ENCODE data around the gene C11orf65. TPM values are rescaled to one million over a fixed set of nuclear protein-coding genes. Genes with fewer than 3 reads are reported as not detected.

C11orf65 gene
- total RNA-seq, 2 donors from 2014 or later = 1.3 to 1.6 TPM

DNA sequence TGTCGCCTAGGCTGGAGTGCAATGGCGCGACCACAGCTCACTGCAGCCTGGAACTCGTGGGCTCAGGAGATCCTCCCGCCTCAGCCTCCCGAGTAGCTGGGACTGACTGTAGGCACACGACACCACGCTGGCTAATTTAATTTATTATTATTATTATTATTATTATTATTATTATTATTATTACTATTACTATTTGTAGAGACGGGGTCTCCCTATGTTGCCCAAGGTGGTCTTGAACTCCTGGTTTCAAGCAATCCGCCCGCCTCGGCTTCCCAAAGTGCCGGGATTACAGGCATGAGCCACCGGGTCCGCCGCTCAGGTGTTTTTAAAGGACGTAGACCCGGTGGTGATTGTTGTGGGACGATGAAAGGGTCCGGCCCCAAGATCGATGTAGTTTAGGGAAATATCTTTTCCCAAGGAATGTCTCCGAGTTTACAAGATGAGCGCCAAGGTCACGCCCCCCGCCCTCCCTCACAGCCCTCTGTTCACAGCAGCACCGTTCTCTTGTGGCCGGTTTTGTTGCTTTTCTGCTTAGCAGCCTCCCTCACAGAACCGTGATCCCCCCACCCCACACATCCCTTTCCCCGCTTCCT is 31.6 kb upstream of the C11orf65 start:
- intact Hi-C loops (cut with DNase I) = no loop called here
- ATAC-seq = no peak
- H3K27me3 ChIP-seq = no peaks in the 10 kb centered on the region
- peaks cover 22% of the 10 kb centered on the region for H3K4me1 ChIP-seq
- H3K36me3 ChIP-seq (replicated peaks in 1 of 2; ENCODE audit: insufficient read depth in 1 of 2, low read depth in 2 of 2) = no peaks in the 10 kb centered on the region
- 63 to 72% methylated on average over 29 of the region's 29 CpGs for WGBS, 2 donors
- TF ChIP-seq CTCF (IDR thresholded peaks at IDR 0.05) (no peak), POLR2A (IDR thresholded peaks at IDR 0.05) (no peak)
- H3K4me3 ChIP-seq = peak overlapping the region in 1 of 2 donors; percentile 30
- no peaks in the 10 kb centered on the region for H3K9me3 ChIP-seq
- peak overlapping the region in 3 of 4 donors; percentile 95 to 97 (median 97) for H3K27ac ChIP-seq
- DNase-seq = peak in 1 of 4 donors; percentile 20

- Histone ChIP-seq H3K4me1 (peaks cover 22% of the 10 kb centered on the region), H3K4me3 (peak within 1 kb of the TSS; percentile 24 to 30), H3K36me3 (replicated peaks in 1 of 2; ENCODE audit: insufficient read depth in 1 of 2, low read depth in 2 of 2) (no peaks in the 10 kb centered on the region), H3K27ac (peak within 1 kb of the TSS; percentile 95 to 98 (median 97)), H3K27me3 (no peaks in the 10 kb centered on the region), H3K9me3 (no peaks in the 10 kb centered on the region)
- DNase-seq (peak; percentile 53 to 70 (median 57)), ATAC-seq (peak; percentile 68)
- TF ChIP-seq POLR2A (IDR thresholded peaks at IDR 0.05) = peak in 1 of 3 donors; percentile 7
- peak in 2 of 7 experiments; percentile 11 to 29 for TF ChIP-seq CTCF (IDR thresholded peaks at IDR 0.05)
- intact Hi-C loops (cut with DNase I) = no loop called here
- 0 to 1% methylated on average over 10 to 82 of the region's 84 CpGs for WGBS, 2 donors
Measured at GRCh38 chr11:108498046-108498815, 30.9 kb upstream of the C11orf65 start, which contains the start of gene POGLUT3. Gene POGLUT3, minus strand, starts transcription at chr11:108498384. Its CDS starts 18 bp downstream, at chr11:108498366.

GRCh38 chr11:108497317-108498045 is 30.2 kb upstream of the C11orf65 start:
- H3K36me3 ChIP-seq (replicated peaks in 1 of 2; ENCODE audit: insufficient read depth in 1 of 2, low read depth in 2 of 2) = no peaks in the 10 kb centered on the region
- H3K27me3 ChIP-seq = no peaks in the 10 kb centered on the region
- intact Hi-C loops (cut with DNase I) = no loop called here
- 0 to 2% methylated on average over 19 to 30 of the region's 30 CpGs for WGBS, 2 donors
- peak; percentile 93 for ATAC-seq
- peaks cover 22% of the 10 kb centered on the region for H3K4me1 ChIP-seq
- peak; percentile 83 to 93 (median 88) for DNase-seq
- H3K27ac ChIP-seq = peak overlapping the region; percentile 95 to 98 (median 97)
- TF ChIP-seq POLR2A (IDR thresholded peaks at IDR 0.05) (peak; percentile 53 to 93 (median 90)), CTCF (IDR thresholded peaks at IDR 0.05) (no peak)
- H3K9me3 ChIP-seq = no peaks in the 10 kb centered on the region
- H3K4me3 ChIP-seq = peak overlapping the region; percentile 24 to 30

DNA sequence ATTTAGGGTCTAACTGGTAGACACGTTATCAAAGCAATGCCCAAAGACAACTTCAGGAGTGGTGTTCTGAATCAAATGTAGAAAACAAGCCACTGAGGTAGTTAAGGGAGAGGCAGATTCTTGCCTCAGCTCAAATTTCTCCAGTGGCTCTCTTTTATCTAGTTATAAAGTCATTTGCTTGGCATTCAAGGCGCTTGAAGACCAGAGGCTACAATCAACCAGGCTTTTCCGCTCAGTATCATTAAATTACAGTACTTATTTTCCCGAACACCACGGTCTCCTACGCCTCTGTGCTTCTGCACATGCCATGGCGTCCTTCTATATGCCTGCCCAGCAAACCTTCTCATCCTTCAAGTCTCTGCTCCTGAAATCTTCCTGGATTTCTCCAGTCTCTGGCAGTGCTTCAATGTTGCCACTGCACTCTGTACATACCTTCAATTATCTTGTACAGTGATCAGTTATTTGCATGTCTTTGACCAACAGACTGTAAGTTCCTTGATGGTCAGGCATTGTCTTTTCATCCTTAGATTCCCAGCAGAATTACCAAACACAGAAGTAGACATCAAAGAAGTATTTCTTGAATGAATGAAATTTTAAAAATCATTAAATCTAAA is 29.4 kb upstream of the C11orf65 start:
- 70 to 79% methylated on average over 7 of the region's 7 CpGs for WGBS, 2 donors
- Histone ChIP-seq H3K4me3 (no peak overlapping the region), H3K27ac (peak overlapping the region; percentile 95 to 98 (median 97)), H3K27me3 (no peaks in the 10 kb centered on the region), H3K4me1 (peaks cover 22% of the 10 kb centered on the region), H3K36me3 (replicated peaks in 1 of 2; ENCODE audit: insufficient read depth in 1 of 2, low read depth in 2 of 2) (no peaks in the 10 kb centered on the region), H3K9me3 (no peaks in the 10 kb centered on the region)
- DNase-seq (no peak), ATAC-seq (no peak)
- intact Hi-C loops (cut with DNase I) = no loop called here
- TF ChIP-seq POLR2A (IDR thresholded peaks at IDR 0.05) = no peak
- no peak for TF ChIP-seq CTCF (IDR thresholded peaks at IDR 0.05)
